ENCODE results near the gene CENPM.

Gene CENPM

DNA sequence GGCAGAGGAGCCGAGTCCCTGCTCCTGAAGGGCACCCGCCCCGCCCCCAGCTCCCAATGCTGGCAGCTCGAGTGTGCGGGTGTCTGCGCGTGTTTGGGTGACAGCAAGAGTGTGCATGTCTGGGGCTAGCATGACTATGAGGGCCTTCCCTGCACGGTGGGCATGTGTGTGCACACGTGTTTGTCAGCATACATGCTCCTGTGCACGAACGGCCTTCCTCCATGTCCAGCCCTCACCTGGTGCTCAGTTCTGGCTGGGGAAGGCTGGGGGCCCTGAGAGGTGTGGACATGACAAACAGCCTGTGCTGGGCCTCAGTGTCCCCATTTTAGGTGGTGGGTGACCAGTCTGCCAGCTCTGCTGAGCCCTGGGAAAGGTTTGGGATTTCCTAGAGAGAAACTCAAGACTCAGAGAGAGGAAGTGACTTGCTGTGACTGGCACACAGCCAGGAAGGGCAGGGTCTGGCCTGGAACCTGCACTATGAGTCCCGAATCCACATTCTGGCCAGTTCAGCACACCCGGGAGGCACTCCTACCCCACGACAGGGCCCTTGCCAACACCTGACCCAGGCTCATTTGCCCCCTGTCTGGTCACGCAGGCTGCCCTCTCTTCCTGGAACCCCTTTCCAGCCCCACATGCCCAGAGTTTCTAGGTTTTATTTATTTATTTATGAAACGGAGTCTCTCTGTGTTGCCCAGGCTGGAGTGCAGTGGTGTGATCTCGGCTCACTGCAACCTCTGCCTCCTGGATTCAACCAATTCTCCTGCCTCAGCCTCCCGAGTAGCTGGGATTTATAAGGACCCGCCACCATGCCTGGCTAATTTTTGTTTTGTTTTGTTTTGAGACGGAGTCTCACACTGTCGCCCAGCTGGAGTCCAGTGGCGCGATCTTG, 28.8 kb downstream of the CENPM start:
- H3K79me2 ChIP-seq (ENCODE audit: insufficient read depth, low read length) = no peaks in the 10 kb centered on the region
- TF ChIP-seq, protein P1, sequence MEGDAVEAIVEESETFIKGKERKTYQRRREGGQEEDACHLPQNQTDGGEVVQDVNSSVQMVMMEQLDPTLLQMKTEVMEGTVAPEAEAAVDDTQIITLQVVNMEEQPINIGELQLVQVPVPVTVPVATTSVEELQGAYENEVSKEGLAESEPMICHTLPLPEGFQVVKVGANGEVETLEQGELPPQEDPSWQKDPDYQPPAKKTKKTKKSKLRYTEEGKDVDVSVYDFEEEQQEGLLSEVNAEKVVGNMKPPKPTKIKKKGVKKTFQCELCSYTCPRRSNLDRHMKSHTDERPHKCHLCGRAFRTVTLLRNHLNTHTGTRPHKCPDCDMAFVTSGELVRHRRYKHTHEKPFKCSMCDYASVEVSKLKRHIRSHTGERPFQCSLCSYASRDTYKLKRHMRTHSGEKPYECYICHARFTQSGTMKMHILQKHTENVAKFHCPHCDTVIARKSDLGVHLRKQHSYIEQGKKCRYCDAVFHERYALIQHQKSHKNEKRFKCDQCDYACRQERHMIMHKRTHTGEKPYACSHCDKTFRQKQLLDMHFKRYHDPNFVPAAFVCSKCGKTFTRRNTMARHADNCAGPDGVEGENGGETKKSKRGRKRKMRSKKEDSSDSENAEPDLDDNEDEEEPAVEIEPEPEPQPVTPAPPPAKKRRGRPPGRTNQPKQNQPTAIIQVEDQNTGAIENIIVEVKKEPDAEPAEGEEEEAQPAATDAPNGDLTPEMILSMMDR (conservative IDR thresholded peaks at IDR 0.05; ENCODE audit: low read length) = no peak
- TF ChIP-seq EZH2phosphoT487 (IDR thresholded peaks at IDR 0.05; ENCODE audit: borderline replicate concordance) = no peak
- H3K9me3 ChIP-seq (ENCODE audit: insufficient read depth, low read depth, low read length) = no peaks in the 10 kb centered on the region
- no peaks in the 10 kb centered on the region for H3K36me3 ChIP-seq (ENCODE audit: insufficient read depth, low read length)
- H3K4me1 ChIP-seq (ENCODE audit: insufficient read depth, low read length, poor library complexity, severe bottlenecking) = peaks cover 12% of the 10 kb centered on the region
- H3F3A ChIP-seq (ENCODE audit: low read depth) = no peaks in the 10 kb centered on the region
- no peaks in the 10 kb centered on the region for H3K9me2 ChIP-seq (replicated peaks; ENCODE audit: low read depth, low read length)
- no peaks in the 10 kb centered on the region for H4K20me1 ChIP-seq (ENCODE audit: insufficient read depth, low read length, poor library complexity, severe bottlenecking)
- no peak overlapping the region for H3K4me3 ChIP-seq (ENCODE audit: low read length, poor library complexity, severe bottlenecking)
- no peak overlapping the region for H2AFZ ChIP-seq (ENCODE audit: low read length)
- H3K4me2 ChIP-seq (ENCODE audit: low read depth, low read length, poor library complexity, severe bottlenecking) = no peak overlapping the region
- no peaks in the 10 kb centered on the region for H3K27me3 ChIP-seq (ENCODE audit: insufficient read depth, low read length, poor library complexity, severe bottlenecking)
- no peak overlapping the region for H3K9ac ChIP-seq (ENCODE audit: low read depth, low read length, poor library complexity, severe bottlenecking)

DNA sequence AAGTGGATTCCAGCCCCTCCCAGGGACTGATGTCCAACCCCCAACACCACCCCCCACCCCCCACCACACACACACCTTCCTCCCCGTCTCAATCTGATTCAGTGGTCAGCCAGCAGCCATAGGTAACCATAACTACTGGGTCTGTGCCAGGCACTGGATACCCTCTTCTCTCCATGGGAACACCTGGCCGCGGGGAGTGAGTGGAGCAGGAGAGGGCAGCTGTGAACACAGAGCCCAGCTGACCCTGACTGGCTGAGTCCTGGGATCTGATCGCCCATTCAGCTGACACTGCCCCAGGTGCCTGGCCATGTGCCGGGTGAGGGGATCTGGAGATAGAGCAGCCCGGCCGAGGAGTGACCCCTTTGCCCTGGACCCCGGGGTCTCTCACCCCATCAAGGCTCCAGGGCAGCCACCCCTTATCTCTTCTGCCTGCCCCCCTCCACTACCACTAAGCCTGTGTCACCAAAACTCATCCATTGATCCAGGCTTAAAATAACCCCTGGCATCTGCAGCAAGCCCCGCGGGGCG, 29.5 kb downstream of the CENPM start:
- H3K9ac ChIP-seq (ENCODE audit: low read depth, low read length, poor library complexity, severe bottlenecking) = no peak overlapping the region
- no peaks in the 10 kb centered on the region for H3K9me3 ChIP-seq (ENCODE audit: insufficient read depth, low read depth, low read length)
- no peaks in the 10 kb centered on the region for H3K36me3 ChIP-seq (ENCODE audit: insufficient read depth, low read length)
- H3K9me2 ChIP-seq (replicated peaks; ENCODE audit: low read depth, low read length) = no peaks in the 10 kb centered on the region
- H3K79me2 ChIP-seq (ENCODE audit: insufficient read depth, low read length) = no peaks in the 10 kb centered on the region
- TF ChIP-seq, protein P1 (conservative IDR thresholded peaks at IDR 0.05; ENCODE audit: low read length) = no peak
- TF ChIP-seq EZH2phosphoT487 (IDR thresholded peaks at IDR 0.05; ENCODE audit: borderline replicate concordance) = no peak
- H3K4me2 ChIP-seq (ENCODE audit: low read depth, low read length, poor library complexity, severe bottlenecking) = no peak overlapping the region
- H2AFZ ChIP-seq (ENCODE audit: low read length) = no peak overlapping the region
- H3K4me1 ChIP-seq (ENCODE audit: insufficient read depth, low read length, poor library complexity, severe bottlenecking) = peaks cover 12% of the 10 kb centered on the region
- no peaks in the 10 kb centered on the region for H3F3A ChIP-seq (ENCODE audit: low read depth)
- H4K20me1 ChIP-seq (ENCODE audit: insufficient read depth, low read length, poor library complexity, severe bottlenecking) = no peaks in the 10 kb centered on the region
- no peaks in the 10 kb centered on the region for H3K27me3 ChIP-seq (ENCODE audit: insufficient read depth, low read length, poor library complexity, severe bottlenecking)
- H3K4me3 ChIP-seq (ENCODE audit: low read length, poor library complexity, severe bottlenecking) = no peak overlapping the region

DNA sequence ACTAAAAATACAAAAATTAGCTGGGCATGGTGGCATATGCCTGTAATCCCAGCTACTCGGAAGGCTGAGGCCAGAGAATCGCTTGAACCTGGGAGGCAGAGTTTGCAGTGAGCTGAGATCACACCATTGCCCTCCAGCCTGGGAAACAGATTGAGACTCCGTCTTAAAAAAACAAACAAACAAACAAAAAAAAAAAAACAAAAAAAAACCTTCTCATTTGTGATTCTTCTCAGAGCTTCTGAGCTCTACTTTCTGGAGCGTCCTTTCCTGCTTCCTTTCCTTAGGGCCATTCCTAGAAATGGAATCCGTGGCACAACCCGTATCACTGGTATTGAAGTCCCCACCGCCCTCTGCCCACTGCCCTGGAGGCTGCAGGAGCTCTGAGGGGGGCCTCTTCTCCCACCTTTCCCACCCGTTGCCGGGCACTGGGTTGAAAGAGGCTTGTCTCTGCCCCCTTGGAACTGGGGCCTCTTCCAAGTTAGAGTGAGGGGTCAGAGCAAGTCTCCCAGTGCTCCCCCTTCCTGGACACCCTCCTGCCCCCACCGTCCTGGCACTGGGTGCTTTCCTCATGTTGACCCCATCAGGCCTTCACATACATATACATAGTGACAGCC, 30.1 kb downstream of the CENPM start:
- Histone ChIP-seq H3F3A (ENCODE audit: low read depth) (no peaks in the 10 kb centered on the region), H3K9ac (ENCODE audit: low read depth, low read length, poor library complexity, severe bottlenecking) (no peak overlapping the region), H3K36me3 (ENCODE audit: insufficient read depth, low read length) (no peaks in the 10 kb centered on the region), H3K9me2 (replicated peaks; ENCODE audit: low read depth, low read length) (no peaks in the 10 kb centered on the region), H3K79me2 (ENCODE audit: insufficient read depth, low read length) (no peaks in the 10 kb centered on the region), H3K4me1 (ENCODE audit: insufficient read depth, low read length, poor library complexity, severe bottlenecking) (peaks cover 12% of the 10 kb centered on the region), H3K4me2 (ENCODE audit: low read depth, low read length, poor library complexity, severe bottlenecking) (no peak overlapping the region), H3K4me3 (ENCODE audit: low read length, poor library complexity, severe bottlenecking) (no peak overlapping the region), H4K20me1 (ENCODE audit: insufficient read depth, low read length, poor library complexity, severe bottlenecking) (no peaks in the 10 kb centered on the region), H2AFZ (ENCODE audit: low read length) (no peak overlapping the region), H3K9me3 (ENCODE audit: insufficient read depth, low read depth, low read length) (no peaks in the 10 kb centered on the region), H3K27me3 (ENCODE audit: insufficient read depth, low read length, poor library complexity, severe bottlenecking) (no peaks in the 10 kb centered on the region)
- TF ChIP-seq, protein P1 (conservative IDR thresholded peaks at IDR 0.05; ENCODE audit: low read length) = no peak
- no peak for TF ChIP-seq EZH2phosphoT487 (IDR thresholded peaks at IDR 0.05; ENCODE audit: borderline replicate concordance)
